RWPE2 (cell line): Measurements from ENCODE around the gene SERPINA3.
A peak's percentile ranks its signal among the peaks of the same experiment; 100 is the strongest.
"Not testable (repeated sequence)": the region's sequence is repeated elsewhere in the genome, so short reads cannot be mapped to it uniquely, and the experiment has no call there.

Experiments used
- ATAC-seq: fragments of 200-7000 bp; cut with Tn5 transposase; 3 replicates; pipeline ENCODE4 v1.9.1; 2021; ENCODE audit warnings: low read depth
- DNase-seq: peaks from one replicate; pipeline ENCODE4 v3.0.0-alpha.2; 2020; ENCODE audit warnings: low spot score
- H3K27ac ChIP-seq: fragments of 450-650 bp; 2 replicates; pipeline ENCODE4 v1.5.1; 2017; ENCODE audit warnings: mild to moderate bottlenecking; ENCODE audit not compliant: poor library complexity, severe bottlenecking
- H3K27me3 ChIP-seq: fragments of 250-450 bp; sonication (Bioruptor Pico); 2 replicates; pipeline ENCODE4 v1.5.1; 2021; ENCODE audit warnings: mild to moderate bottlenecking, moderate library complexity; ENCODE audit not compliant: insufficient read depth, poor library complexity, severe bottlenecking
- H3K36me3 ChIP-seq: fragments of 250-450 bp; sonication (Bioruptor Pico); 2 replicates; pipeline ENCODE4 v1.5.1; 2020; ENCODE audit warnings: low read depth, mild to moderate bottlenecking, moderate library complexity
- H3K4me1 ChIP-seq: fragments of 250-450 bp; sonication (Bioruptor Pico); 2 replicates; pipeline ENCODE4 v1.5.1; 2021; ENCODE audit warnings: mild to moderate bottlenecking, moderate library complexity; ENCODE audit not compliant: insufficient read depth, poor library complexity, severe bottlenecking
- H3K4me3 ChIP-seq: fragments of 250-450 bp; sonication (Bioruptor Pico); 2 replicates; pipeline ENCODE4 v1.5.1; 2021; ENCODE audit warnings: mild to moderate bottlenecking, moderate library complexity; ENCODE audit not compliant: severe bottlenecking
- H3K9me3 ChIP-seq: fragments of 250-450 bp; sonication (Bioruptor Pico); 2 replicates; pipeline ENCODE4 v1.5.1; 2021; ENCODE audit warnings: mild to moderate bottlenecking, moderate library complexity; ENCODE audit not compliant: severe bottlenecking
- CTCF ChIP-seq: fragments of 450-650 bp; IDR thresholded peaks from one replicate; pipeline ENCODE4 v1.5.1; 2017; ENCODE audit warnings: mild to moderate bottlenecking, moderate library complexity; ENCODE audit not compliant: poor library complexity, severe bottlenecking

Gene SERPINA3

GRCh38 chr14:94599656-94600004 is 12.6 kb upstream of the SERPINA3 start:
- DNase-seq (no peak), ATAC-seq (peak; percentile 15)
- no peaks in the 10 kb centered on the region for H3K27me3 ChIP-seq
- peaks cover 37% of the 10 kb centered on the region for H3K4me1 ChIP-seq
- no peak overlapping the region for H3K4me3 ChIP-seq
- H3K9me3 ChIP-seq: no peaks in the 10 kb centered on the region
- H3K36me3 ChIP-seq: no peaks in the 10 kb centered on the region
- H3K27ac ChIP-seq: peak overlapping the region; percentile 99
- peak; percentile 57 for TF ChIP-seq CTCF

GRCh38 chr14:94600148-94600545 is 12.0 kb upstream of the SERPINA3 start:
- peak overlapping the region; percentile 99 for H3K27ac ChIP-seq
- no peak for TF ChIP-seq CTCF
- ATAC-seq (no peak), DNase-seq (no peak)
- H3K36me3 ChIP-seq: no peaks in the 10 kb centered on the region
- H3K9me3 ChIP-seq: no peaks in the 10 kb centered on the region
- H3K4me3 ChIP-seq: no peak overlapping the region
- H3K4me1 ChIP-seq: peaks cover 37% of the 10 kb centered on the region
- no peaks in the 10 kb centered on the region for H3K27me3 ChIP-seq

GRCh38 chr14:94601884-94602391 is 10.3 kb upstream of the SERPINA3 start:
- peak; percentile 79 for DNase-seq
- no peak overlapping the region for H3K4me3 ChIP-seq
- peak overlapping the region; percentile 99 for H3K27ac ChIP-seq
- H3K9me3 ChIP-seq: no peaks in the 10 kb centered on the region
- H3K36me3 ChIP-seq: no peaks in the 10 kb centered on the region
- H3K4me1 ChIP-seq: peaks cover 37% of the 10 kb centered on the region
- H3K27me3 ChIP-seq: no peaks in the 10 kb centered on the region
- peak; percentile 44 for ATAC-seq
- no peak for TF ChIP-seq CTCF

GRCh38 chr14:94602722-94603121 is 9.5 kb upstream of the SERPINA3 start:
- DNase-seq (no peak), ATAC-seq (no peak)
- Histone ChIP-seq H3K36me3 (no peaks in the 10 kb centered on the region), H3K27ac (peak overlapping the region; percentile 99), H3K9me3 (no peaks in the 10 kb centered on the region), H3K27me3 (no peaks in the 10 kb centered on the region), H3K4me3 (no peak overlapping the region), H3K4me1 (peaks cover 37% of the 10 kb centered on the region)
- no peak for TF ChIP-seq CTCF

- DNase-seq: no peak
- ATAC-seq: no peak
- no peaks in the 10 kb centered on the region for H3K27me3 ChIP-seq
- no peaks in the 10 kb centered on the region for H3K9me3 ChIP-seq
- no peak overlapping the region for H3K4me3 ChIP-seq
- peaks cover 28% of the 10 kb centered on the region for H3K4me1 ChIP-seq
- TF ChIP-seq CTCF: no peak
- no peaks in the 10 kb centered on the region for H3K36me3 ChIP-seq
- no peak overlapping the region for H3K27ac ChIP-seq
These were observed 6.8 kb upstream of the SERPINA3 start for GRCh38 chr14:94605361-94605760.

- not testable (repeated sequence) for H3K36me3 ChIP-seq, ATAC-seq, H3K4me3 ChIP-seq, H3K9me3 ChIP-seq, H3K27me3 ChIP-seq, DNase-seq
- peak overlapping the region; percentile 76 for H3K27ac ChIP-seq
- H3K4me1 ChIP-seq: peaks cover 31% of the 10 kb centered on the region
These were observed 3.2 kb upstream of the SERPINA3 start for GRCh38 chr14:94608966-94609365.
